ENCODE results near the gene GPR155. TPM values are rescaled to one million over a fixed set of nuclear protein-coding genes. Genes with fewer than 3 reads are reported as not detected.

The GPR155 gene
- total and polyA plus RNA-seq, 2 donors (not counting 1 experiment from before 2014, with no cell fraction given), result 4.2 to 17.6 TPM

DNA sequence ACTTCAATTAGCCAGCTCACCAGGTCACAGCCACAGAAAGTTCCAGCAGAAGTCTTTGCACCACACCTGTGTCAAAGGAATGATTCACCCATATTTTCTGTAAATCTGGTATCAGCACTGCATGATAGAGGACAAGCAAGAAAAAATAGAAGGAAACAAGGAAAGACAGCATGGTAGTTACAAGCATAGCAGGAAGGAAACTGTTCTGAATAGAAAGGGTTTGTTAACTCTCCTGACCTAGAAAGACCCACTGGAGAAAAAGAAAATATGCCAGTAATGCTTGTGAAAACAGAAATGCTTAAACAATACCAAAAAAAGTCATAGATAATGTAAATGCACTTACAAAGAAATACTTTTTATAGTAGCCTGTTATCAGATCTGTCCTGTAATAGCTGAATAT lies 50.5 kb downstream of the GPR155 start:
- Histone ChIP-seq H3K27me3 (replicated peaks in 1 of 4; ENCODE audit: control extremely low read depth in 1 of 4, control insufficient read depth in 3 of 4, insufficient read depth in 4 of 4, low read length in 3 of 4) (no peaks in the 10 kb centered on the region), H3K27ac (ENCODE audit: low read length in 2 of 2) (no peak overlapping the region), H3K9ac (ENCODE audit: low read length) (no peak overlapping the region), H4K20me1 (ENCODE audit: control insufficient read depth, insufficient read depth, low read length, poor library complexity, severe bottlenecking) (no peaks in the 10 kb centered on the region), H3K36me3 (replicated peaks in 1 of 2; ENCODE audit: control extremely low read depth in 1 of 2, control insufficient read depth in 1 of 2, extremely low read depth in 1 of 2, insufficient read depth in 2 of 2, low read length in 1 of 2) (peaks cover 0 to 6% of the 10 kb centered on the region in 2 experiments), H3K4me2 (replicated peaks; ENCODE audit: low read depth, low read length, poor library complexity, severe bottlenecking) (no peak overlapping the region), H3K9me3 (ENCODE audit: control extremely low read depth in 1 of 3, control insufficient read depth in 2 of 3, insufficient read depth in 1 of 3, low read length in 2 of 3) (no peaks in the 10 kb centered on the region), H3K4me3 (ENCODE audit: control extremely low read depth in 1 of 5, extremely low read depth in 1 of 5, insufficient read depth in 1 of 5, low read depth in 2 of 5, low read length in 4 of 5) (no peak overlapping the region), H3K4me1 (ENCODE audit: control insufficient read depth in 2 of 2, insufficient read depth in 2 of 2, low read length in 2 of 2) (no peaks in the 10 kb centered on the region), H3K79me2 (ENCODE audit: control insufficient read depth, insufficient read depth, low read length) (no peaks in the 10 kb centered on the region), H2AFZ (ENCODE audit: insufficient read depth, low read depth, low read length, poor library complexity, severe bottlenecking) (no peak overlapping the region)
- CTCF ChIA-PET, result no interaction called here
- no peak overlapping the region for H3K27ac Mint-ChIP-seq
- H3K9me3 Mint-ChIP-seq (ENCODE audit: insufficient read depth), result no peaks in the 10 kb centered on the region
- POLR2A ChIA-PET, result no interaction called here
- no peak overlapping the region for H3K4me3 Mint-ChIP-seq
- intact Hi-C loops (cut with micrococcal nuclease), result no loop called here
- no peaks in the 10 kb centered on the region for H3K27me3 Mint-ChIP-seq
- no peaks in the 10 kb centered on the region for H3K4me1 Mint-ChIP-seq
- no peak for DNase-seq
- TF ChIP-seq EZH2 (IDR thresholded peaks at IDR 0.05; ENCODE audit: borderline replicate concordance, insufficient read depth, low read depth, low read length, poor library complexity, severe bottlenecking), result no peak
- TF ChIP-seq, protein P1, sequence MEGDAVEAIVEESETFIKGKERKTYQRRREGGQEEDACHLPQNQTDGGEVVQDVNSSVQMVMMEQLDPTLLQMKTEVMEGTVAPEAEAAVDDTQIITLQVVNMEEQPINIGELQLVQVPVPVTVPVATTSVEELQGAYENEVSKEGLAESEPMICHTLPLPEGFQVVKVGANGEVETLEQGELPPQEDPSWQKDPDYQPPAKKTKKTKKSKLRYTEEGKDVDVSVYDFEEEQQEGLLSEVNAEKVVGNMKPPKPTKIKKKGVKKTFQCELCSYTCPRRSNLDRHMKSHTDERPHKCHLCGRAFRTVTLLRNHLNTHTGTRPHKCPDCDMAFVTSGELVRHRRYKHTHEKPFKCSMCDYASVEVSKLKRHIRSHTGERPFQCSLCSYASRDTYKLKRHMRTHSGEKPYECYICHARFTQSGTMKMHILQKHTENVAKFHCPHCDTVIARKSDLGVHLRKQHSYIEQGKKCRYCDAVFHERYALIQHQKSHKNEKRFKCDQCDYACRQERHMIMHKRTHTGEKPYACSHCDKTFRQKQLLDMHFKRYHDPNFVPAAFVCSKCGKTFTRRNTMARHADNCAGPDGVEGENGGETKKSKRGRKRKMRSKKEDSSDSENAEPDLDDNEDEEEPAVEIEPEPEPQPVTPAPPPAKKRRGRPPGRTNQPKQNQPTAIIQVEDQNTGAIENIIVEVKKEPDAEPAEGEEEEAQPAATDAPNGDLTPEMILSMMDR (IDR thresholded peaks at IDR 0.05), result no peak
- ATAC-seq (ENCODE audit: low read depth), result no peak

DNA sequence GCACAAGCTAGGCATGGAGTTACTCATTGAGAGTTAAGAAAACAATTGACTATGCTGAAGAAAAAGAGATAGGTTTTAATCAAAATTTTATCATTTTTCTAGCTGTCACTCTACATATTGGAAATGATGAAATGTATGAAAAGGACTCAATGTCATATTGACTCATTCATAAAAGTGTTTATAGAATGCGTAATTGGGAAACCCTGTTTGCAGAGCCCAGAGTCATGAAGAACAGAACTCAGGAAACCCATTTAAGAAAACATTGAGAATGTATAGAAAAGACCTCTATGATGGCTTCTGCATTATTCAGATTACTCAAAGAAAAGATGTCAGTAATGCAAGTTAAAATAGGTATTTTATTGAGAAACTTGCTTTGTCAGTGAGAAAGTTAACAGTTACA lies 54.9 kb downstream of the GPR155 start:
- no peaks in the 10 kb centered on the region for H3K4me1 ChIP-seq (ENCODE audit: control insufficient read depth in 2 of 2, insufficient read depth in 2 of 2, low read length in 2 of 2)
- H3K9ac ChIP-seq (ENCODE audit: low read length), result no peak overlapping the region
- Mint-ChIP-seq H3K27me3 (no peaks in the 10 kb centered on the region), H3K4me1 (no peaks in the 10 kb centered on the region), H3K4me3 (no peak overlapping the region), H3K9me3 (ENCODE audit: insufficient read depth) (peaks cover 4% of the 10 kb centered on the region), H3K27ac (no peak overlapping the region)
- H3K9me3 ChIP-seq (ENCODE audit: control extremely low read depth in 1 of 3, control insufficient read depth in 2 of 3, insufficient read depth in 1 of 3, low read length in 2 of 3), result peaks cover 0 to 1% (median 0%) of the 10 kb centered on the region in 3 donors
- no peaks in the 10 kb centered on the region for H4K20me1 ChIP-seq (ENCODE audit: control insufficient read depth, insufficient read depth, low read length, poor library complexity, severe bottlenecking)
- H3K4me3 ChIP-seq (ENCODE audit: control extremely low read depth in 1 of 5, extremely low read depth in 1 of 5, insufficient read depth in 1 of 5, low read depth in 2 of 5, low read length in 4 of 5), result no peak overlapping the region
- TF ChIP-seq, protein P1 (IDR thresholded peaks at IDR 0.05), result no peak
- no peak for TF ChIP-seq EZH2 (IDR thresholded peaks at IDR 0.05; ENCODE audit: borderline replicate concordance, insufficient read depth, low read depth, low read length, poor library complexity, severe bottlenecking)
- intact Hi-C loops (cut with micrococcal nuclease), result no loop called here
- ChIA-PET CTCF (no interaction called here), POLR2A (no interaction called here)
- no peaks in the 10 kb centered on the region for H3K79me2 ChIP-seq (ENCODE audit: control insufficient read depth, insufficient read depth, low read length)
- no peak overlapping the region for H3K27ac ChIP-seq (ENCODE audit: low read length in 2 of 2)
- no peak overlapping the region for H2AFZ ChIP-seq (ENCODE audit: insufficient read depth, low read depth, low read length, poor library complexity, severe bottlenecking)
- H3K27me3 ChIP-seq (replicated peaks in 1 of 4; ENCODE audit: control extremely low read depth in 1 of 4, control insufficient read depth in 3 of 4, insufficient read depth in 4 of 4, low read length in 3 of 4), result no peaks in the 10 kb centered on the region
- peaks cover 8 to 11% of the 10 kb centered on the region in 2 experiments for H3K36me3 ChIP-seq (replicated peaks in 1 of 2; ENCODE audit: control extremely low read depth in 1 of 2, control insufficient read depth in 1 of 2, extremely low read depth in 1 of 2, insufficient read depth in 2 of 2, low read length in 1 of 2)
- H3K4me2 ChIP-seq (replicated peaks; ENCODE audit: low read depth, low read length, poor library complexity, severe bottlenecking), result no peak overlapping the region
- ATAC-seq (ENCODE audit: low read depth) (no peak), DNase-seq (no peak)
- no CpG with 5 or more reads among the region's 1 CpG for WGBS (ENCODE audit: insufficient coverage)

Measured in B cell (primary cell).